Measurements from ENCODE around the gene ADARB2. TPM values are rescaled to one million over a fixed set of nuclear protein-coding genes. Genes with fewer than 3 reads are reported as not detected.
"Not testable (repeated sequence)": the region's sequence is repeated elsewhere in the genome, so short reads cannot be mapped to it uniquely, and the experiment has no call there.

Gene ADARB2
- polyA plus RNA-seq, 6 donors from 2014 or later, result 0.10 to 0.12 TPM; not detected in 4

DNA sequence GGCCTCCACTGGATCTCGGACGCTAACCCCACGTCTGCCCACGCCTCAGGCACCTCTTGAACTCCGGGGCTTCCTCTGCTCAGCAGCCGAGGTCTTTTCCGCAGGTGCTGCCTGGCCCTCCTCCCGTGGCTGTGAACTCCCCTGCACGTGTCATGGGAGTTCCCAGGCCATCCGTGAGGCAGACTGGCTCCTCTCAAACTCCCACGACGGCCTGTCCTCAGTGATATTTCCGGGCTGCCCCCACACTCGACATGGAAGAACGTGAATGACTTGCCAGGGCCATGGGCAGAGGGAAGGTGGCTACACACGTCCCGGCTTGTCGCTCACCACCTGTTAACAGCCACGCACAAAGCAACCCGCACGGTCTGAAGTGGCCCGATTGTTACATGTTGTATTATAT is 110.9 kb downstream of the ADARB2 start:
- Mint-ChIP-seq H3K4me3 (no peak overlapping the region), H3K36me3 (no peaks in the 10 kb centered on the region), H3K9me3 (peaks cover 0 to 2% (median 0%) of the 10 kb centered on the region in 7 donors), H3K4me1 (peaks cover 4 to 7% (median 6%) of the 10 kb centered on the region in 3 donors), H3K27me3 (peaks cover 20 to 51% (median 34%) of the 10 kb centered on the region in 3 donors), H3K27ac (peak overlapping the region in 2 of 6 donors; percentile 66 to 81)
- ATAC-seq (ENCODE audit: low read depth in 2 of 2), result no peak
- no peak for DNase-seq

DNA sequence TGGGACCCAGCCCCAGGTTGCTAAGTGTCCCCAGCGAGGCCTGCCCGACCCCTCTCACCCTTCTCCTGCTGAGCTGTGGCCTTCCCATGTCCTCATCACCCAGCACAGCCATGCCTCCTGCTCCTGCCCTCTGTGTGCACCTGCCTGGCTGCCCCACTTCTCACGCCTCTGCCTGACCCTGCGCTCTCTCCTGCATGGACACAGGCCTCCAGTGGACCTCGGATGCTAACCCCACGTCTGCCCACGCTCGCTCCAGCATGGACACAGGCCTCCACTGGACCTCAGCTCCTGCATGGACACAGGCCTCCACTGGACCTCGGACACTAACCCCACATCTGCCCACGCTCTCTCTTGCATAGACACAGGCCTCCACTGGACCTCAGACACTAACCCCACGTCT is 111.6 kb downstream of the ADARB2 start:
- Mint-ChIP-seq H3K9me3 (peaks cover 0 to 1% (median 0%) of the 10 kb centered on the region in 7 donors), H3K27ac (no peak overlapping the region), H3K27me3 (peaks cover 16 to 44% (median 27%) of the 10 kb centered on the region in 3 donors), H3K4me3 (no peak overlapping the region), H3K36me3 (no peaks in the 10 kb centered on the region), H3K4me1 (peaks cover 4 to 7% (median 6%) of the 10 kb centered on the region in 3 donors)
- DNase-seq (no peak), ATAC-seq (ENCODE audit: low read depth in 2 of 2) (no peak)

DNA sequence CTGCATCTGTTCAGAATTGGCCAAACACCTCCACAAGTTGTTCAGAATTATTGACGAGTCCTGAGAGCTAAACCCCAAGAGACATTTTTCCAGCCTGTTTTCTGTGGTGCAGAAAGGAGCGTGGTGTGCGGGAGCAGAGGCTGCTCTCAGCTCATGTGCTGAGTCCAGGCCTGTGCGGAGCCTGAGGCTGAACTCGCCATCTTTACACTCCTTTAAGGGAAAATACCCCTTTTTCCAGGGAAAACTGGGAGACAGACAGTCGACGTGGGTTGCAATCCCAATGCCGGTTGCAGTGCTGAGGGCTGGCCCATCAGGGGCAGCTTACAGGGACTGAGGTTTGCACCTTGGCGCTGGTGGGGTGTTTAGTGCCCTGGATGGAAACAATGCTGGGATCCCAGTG is 112.2 kb downstream of the ADARB2 start:
- DNase-seq (no peak), ATAC-seq (ENCODE audit: low read depth in 2 of 2) (no peak)
- H3K4me3 Mint-ChIP-seq, result no peak overlapping the region
- peaks cover 4 to 7% (median 6%) of the 10 kb centered on the region in 3 donors for H3K4me1 Mint-ChIP-seq
- H3K27ac Mint-ChIP-seq, result no peak overlapping the region
- H3K27me3 Mint-ChIP-seq, result peaks cover 11 to 38% (median 23%) of the 10 kb centered on the region in 3 donors
- no peaks in the 10 kb centered on the region for H3K36me3 Mint-ChIP-seq
- H3K9me3 Mint-ChIP-seq, result peaks cover 0 to 1% (median 0%) of the 10 kb centered on the region in 7 donors

DNA sequence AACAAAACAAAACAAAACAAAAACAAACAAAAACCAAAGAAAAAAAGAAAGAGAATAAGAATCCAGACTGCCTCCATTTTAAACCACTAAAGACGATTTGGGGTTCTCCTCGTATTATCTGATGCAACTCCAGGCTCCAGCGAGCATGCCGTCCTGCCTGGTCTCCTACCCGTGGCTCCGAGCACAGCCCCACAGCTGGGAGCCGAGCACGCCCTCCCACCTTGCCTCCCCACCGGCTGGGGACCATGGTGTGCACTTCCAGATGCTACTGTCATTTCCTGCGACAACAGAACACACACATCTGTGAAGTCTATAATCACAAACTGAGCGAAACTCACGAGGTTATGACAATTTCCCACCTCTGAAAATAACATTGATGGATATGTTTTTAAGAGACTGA is 113.1 kb downstream of the ADARB2 start:
- Mint-ChIP-seq H3K27ac (no peak overlapping the region), H3K4me3 (no peak overlapping the region), H3K9me3 (peaks cover 0 to 4% (median 0%) of the 10 kb centered on the region in 7 donors), H3K36me3 (no peaks in the 10 kb centered on the region), H3K27me3 (peaks cover 5 to 30% (median 16%) of the 10 kb centered on the region in 3 donors), H3K4me1 (peaks cover 0 to 1% (median 0%) of the 10 kb centered on the region in 3 donors)
- ATAC-seq (ENCODE audit: low read depth in 2 of 2), result no peak
- DNase-seq, result no peak

DNA sequence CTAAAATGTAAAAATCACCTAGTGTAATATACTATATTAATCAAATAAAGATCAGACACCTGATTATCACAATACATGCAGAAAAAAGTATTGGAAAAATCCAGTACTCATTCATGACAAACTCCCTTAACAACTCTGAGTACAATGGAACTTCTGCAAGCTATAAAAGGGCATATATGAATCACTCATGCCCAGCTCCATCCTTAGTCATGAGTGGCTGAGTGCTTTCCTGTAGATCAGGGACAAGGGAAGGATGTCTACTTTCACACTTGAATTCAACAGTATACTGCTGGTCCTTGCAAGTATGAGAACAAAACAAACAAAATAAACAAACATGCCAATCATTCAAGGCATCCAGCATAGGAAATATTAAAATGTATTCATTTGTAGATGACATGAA is 116.5 kb downstream of the ADARB2 start:
- ATAC-seq (ENCODE audit: low read depth in 2 of 2), result no peak
- peaks cover 4 to 9% (median 8%) of the 10 kb centered on the region in 3 donors for H3K4me1 Mint-ChIP-seq

DNA sequence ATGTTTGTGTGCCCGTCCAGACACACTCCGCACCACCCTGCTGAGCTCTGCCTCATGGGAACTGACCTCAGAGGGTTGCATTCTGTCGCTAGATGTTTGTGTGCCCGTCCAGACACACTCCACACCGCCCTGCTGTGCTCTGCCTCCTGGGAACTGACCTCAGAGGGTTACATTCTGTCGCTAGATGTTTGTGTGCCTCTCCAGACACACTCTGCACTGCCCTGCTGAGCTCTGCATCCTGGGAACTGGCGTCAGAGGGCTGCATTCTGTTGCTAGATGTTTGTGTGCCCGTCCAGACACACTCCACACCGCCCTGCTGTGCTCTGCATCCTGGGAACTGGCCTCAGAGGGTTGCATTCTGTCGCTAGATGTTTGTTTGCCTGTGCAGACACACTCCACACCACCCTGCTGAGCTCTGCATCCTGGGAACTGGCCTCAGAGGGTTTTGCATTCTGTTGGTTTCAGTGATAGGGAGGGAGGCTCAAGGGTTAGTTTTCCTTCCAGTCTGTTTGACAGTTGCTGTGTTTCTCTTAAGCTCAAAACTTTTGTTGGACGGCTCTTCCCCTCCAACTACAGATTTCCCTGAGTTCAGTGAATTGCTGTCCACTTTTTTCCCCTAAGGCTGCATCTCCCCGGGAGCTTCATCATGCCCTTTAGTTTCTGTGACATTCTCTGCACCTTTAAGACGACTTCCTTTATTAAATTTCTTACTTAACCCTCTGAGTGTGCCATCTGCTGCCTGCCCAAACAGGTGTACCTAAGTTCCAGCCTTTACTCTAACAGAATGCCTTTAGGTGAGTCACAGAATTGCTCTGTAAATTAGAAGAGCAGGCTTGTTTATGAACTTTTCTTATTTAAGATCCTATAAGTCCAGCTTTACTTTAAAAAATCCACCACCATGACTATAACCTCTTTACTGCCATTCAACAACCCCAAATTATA is 119.7 kb downstream of the ADARB2 start:
- not testable (repeated sequence) for H3K36me3 Mint-ChIP-seq; DNase-seq; H3K4me1 Mint-ChIP-seq; ATAC-seq (ENCODE audit: low read depth in 2 of 2); H3K27ac Mint-ChIP-seq
- peaks cover 0 to 15% (median 6%) of the 10 kb centered on the region in 7 donors for H3K9me3 Mint-ChIP-seq
- H3K27me3 Mint-ChIP-seq, result peaks cover 2 to 30% (median 11%) of the 10 kb centered on the region in 3 donors
- H3K4me3 Mint-ChIP-seq, result peak overlapping the region in 2 of 8 donors; percentile 7 to 22

More for the DNA sequence above, 116.5 kb downstream of the ADARB2 start:
- Mint-ChIP-seq H3K27ac (no peak overlapping the region), H3K36me3 (peaks cover 0 to 8% of the 10 kb centered on the region in 2 donors), H3K4me3 (no peak overlapping the region), H3K27me3 (peaks cover 0 to 37% (median 5%) of the 10 kb centered on the region in 3 donors), H3K9me3 (peaks cover 0 to 15% (median 6%) of the 10 kb centered on the region in 7 donors)
- DNase-seq, result no peak

DNA sequence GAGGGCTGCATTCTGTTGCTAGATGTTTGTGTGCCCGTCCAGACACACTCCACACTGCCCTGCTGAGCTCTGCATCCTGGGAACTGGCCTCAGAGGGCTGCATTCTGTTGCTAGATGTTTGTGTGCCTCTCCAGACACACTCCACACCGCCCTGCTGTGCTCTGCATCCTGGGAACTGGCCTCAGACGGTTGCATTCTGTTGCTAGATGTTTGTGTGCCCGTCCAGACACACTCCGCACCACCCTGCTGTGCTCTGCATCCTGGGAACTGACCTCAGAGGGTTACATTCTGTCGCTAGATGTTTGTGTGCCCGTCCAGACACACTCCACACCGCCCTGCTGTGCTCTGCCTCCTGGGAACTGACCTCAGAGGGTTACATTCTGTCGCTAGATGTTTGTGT is 120.6 kb downstream of the ADARB2 start:
- Mint-ChIP-seq H3K9me3 (peaks cover 0 to 15% (median 6%) of the 10 kb centered on the region in 7 donors), H3K27me3 (peaks cover 7 to 32% (median 17%) of the 10 kb centered on the region in 3 donors), H3K27ac (peak overlapping the region in 1 of 6 donors; percentile 54)
- not testable (repeated sequence) for H3K36me3 Mint-ChIP-seq; H3K4me3 Mint-ChIP-seq; ATAC-seq (ENCODE audit: low read depth in 2 of 2); DNase-seq; H3K4me1 Mint-ChIP-seq

DNA sequence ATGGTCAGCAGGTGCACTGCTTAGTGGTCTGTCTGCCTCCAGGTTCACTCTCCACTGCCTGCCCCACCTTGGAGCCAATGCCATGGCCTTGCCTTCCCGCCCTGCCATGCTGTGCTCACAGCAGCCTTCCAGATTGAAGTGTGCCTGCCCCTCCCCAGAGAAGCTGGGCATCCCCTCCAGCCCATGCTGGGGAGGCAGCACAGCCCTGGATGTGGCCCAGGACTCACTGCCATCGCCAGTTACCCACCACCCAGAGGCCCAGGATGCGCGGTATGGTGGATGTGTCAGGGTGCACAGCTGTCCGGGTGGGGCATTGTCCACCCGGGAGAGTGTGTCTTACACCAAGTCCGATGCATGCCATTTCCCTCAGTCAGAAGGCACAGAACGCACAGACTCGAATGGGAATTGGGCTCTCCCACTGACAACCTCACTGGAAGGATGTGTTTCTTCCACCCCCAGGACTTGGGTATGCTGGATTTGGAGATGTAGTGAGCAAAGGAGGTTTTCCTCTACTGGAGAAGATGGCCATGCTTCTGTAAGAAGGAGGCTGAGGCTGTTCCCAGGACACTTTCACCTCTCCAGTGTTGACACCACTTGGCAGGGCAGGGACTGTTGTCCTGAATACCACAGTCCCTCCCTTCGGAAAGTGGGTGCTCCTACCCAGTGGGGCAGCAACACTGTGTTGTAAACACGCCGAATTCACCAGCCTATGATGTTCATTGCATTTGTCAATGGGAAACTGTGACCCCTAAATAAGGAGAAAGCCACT is 122.0 kb downstream of the ADARB2 start:
- peaks cover 0 to 15% (median 6%) of the 10 kb centered on the region in 7 donors for H3K9me3 Mint-ChIP-seq
- H3K27ac Mint-ChIP-seq, result no peak overlapping the region
- DNase-seq (no peak), ATAC-seq (ENCODE audit: low read depth in 2 of 2) (no peak)
- H3K4me3 Mint-ChIP-seq, result no peak overlapping the region
- peaks cover 4 to 9% (median 8%) of the 10 kb centered on the region in 3 donors for H3K4me1 Mint-ChIP-seq
- peaks cover 0 to 8% of the 10 kb centered on the region in 2 donors for H3K36me3 Mint-ChIP-seq
- peaks cover 21 to 46% (median 30%) of the 10 kb centered on the region in 3 donors for H3K27me3 Mint-ChIP-seq

DNA sequence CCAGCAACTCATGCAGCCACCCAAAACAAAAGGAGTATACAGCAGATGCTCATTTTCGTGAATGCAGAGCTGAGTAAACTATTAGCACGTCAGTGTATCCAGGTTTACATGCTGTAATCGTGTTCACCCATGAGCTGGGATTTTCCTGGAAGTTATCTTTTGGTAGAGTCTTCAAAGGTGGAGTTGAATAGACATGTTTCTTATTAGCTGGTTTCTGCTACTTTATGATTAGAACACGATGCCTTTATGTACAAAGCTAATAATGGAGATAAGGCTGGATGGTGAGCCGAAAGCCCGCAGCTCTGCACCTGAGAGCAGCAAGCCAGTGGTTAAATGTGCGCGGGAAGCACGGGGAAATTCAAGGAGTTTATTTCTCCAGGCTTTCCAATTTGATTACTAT is 123.8 kb downstream of the ADARB2 start:
- no peak for DNase-seq
- Mint-ChIP-seq H3K4me1 (peaks cover 12 to 21% (median 19%) of the 10 kb centered on the region in 3 donors), H3K27me3 (peaks cover 36 to 59% (median 44%) of the 10 kb centered on the region in 3 donors), H3K27ac (no peak overlapping the region), H3K9me3 (peaks cover 0 to 7% (median 0%) of the 10 kb centered on the region in 7 donors), H3K36me3 (peaks cover 0 to 1% of the 10 kb centered on the region in 2 donors), H3K4me3 (no peak overlapping the region)
- no peak for ATAC-seq (ENCODE audit: low read depth in 2 of 2)

DNA sequence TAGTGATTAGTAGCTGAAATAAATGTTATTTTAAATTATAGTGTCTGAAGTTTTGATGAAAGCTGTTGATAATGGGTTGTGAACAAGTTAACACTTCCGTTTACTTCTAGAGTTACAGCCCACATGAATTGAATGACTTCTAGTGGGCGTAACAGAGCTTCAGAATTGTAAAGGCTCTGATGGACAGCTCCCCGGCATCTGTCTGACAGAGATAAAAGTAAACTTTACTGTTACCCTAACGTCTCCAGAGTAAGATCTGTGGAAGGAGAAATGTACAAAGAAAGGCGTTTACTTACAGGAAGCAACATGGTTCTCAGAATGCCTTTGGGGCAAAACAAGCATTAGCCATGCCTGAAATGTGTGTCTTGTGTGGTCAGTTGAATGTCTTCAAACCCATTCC is 124.4 kb downstream of the ADARB2 start:
- peaks cover 0 to 1% (median 0%) of the 10 kb centered on the region in 7 donors for H3K9me3 Mint-ChIP-seq
- H3K27me3 Mint-ChIP-seq, result peaks cover 42 to 62% (median 47%) of the 10 kb centered on the region in 3 donors
- H3K36me3 Mint-ChIP-seq, result no peaks in the 10 kb centered on the region
- peaks cover 17 to 24% (median 22%) of the 10 kb centered on the region in 3 donors for H3K4me1 Mint-ChIP-seq
- no peak overlapping the region for H3K4me3 Mint-ChIP-seq
- no peak overlapping the region for H3K27ac Mint-ChIP-seq
- no peak for DNase-seq
- ATAC-seq (ENCODE audit: low read depth in 2 of 2), result no peak

DNA sequence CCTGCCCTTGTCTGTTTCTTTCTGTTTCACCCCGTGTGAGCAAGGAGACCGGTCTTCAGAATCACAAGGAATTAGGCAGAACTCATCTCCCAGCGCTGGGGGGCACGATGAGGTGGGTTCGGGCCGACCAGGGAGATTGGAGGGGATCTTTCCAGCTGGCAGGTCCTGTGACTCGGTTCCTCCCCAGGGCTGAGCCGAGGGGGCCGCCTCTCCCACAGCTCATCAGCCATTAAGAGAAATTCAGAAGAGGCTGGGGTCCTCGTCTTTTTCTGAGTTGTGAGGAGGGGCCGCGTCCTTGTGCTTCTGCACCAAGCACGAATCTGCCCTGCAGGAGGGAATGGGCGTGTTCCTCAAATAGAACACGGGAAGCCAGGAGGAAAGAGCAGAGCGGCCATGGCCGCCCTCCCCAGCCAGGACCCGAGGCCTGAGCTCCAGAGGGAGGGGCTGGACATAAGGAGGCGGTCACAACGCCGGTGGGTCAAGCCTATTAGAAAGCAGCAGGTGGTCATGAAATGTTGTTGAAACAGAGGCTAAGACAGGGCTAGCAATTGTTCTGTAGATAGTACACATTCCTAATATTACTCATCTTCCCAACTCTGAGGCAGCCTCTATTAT is 125.3 kb downstream of the ADARB2 start:
- H3K4me1 Mint-ChIP-seq, result peaks cover 17 to 20% (median 17%) of the 10 kb centered on the region in 3 donors
- no peak for ATAC-seq (ENCODE audit: low read depth in 2 of 2)
- H3K9me3 Mint-ChIP-seq, result no peaks in the 10 kb centered on the region
- H3K27me3 Mint-ChIP-seq, result peaks cover 46 to 64% (median 50%) of the 10 kb centered on the region in 3 donors
- H3K27ac Mint-ChIP-seq, result no peak overlapping the region
- no peak for DNase-seq
- no peaks in the 10 kb centered on the region for H3K36me3 Mint-ChIP-seq
- no peak overlapping the region for H3K4me3 Mint-ChIP-seq

DNA sequence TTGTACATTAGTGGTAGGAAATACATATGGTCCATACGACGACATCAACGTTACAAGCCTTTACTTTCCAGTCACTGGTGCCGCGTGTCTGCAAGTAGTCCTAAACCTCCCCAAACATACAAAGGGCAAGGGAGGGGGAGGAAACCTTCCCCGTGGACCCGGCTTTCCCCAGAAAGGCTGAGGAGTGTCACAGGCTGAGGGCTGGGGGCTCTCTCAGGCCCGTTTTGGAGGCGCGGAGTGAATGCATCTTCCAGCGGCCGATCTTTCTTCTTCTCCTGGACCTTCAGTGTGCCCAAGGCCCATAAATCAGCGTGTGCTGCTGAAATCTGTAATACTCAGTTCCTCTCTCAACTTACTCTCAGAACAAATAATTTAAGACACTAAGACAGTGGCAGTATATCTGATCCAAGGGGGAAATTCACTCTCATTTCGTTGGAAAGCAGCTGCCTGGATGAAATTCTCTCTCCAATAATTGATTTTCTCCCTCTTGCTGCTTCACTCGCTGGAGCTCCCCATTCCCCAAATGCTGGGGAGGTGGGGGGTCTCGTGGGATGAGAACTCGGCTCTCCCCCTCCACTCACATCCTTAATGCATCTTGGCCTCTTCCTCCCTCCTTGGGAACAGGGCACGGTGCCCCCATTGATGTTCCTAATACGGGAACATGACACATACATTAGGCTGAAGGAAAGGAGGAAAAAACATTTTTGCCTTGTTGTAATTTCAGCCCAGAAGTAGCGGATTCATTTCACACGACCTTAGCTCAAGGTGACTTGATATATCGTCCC is 126.1 kb downstream of the ADARB2 start:
- H3K36me3 Mint-ChIP-seq, result no peaks in the 10 kb centered on the region
- H3K9me3 Mint-ChIP-seq, result no peaks in the 10 kb centered on the region
- no peak for ATAC-seq (ENCODE audit: low read depth in 2 of 2)
- peak overlapping the region in 1 of 6 donors; percentile 62 for H3K27ac Mint-ChIP-seq
- H3K27me3 Mint-ChIP-seq, result peaks cover 50 to 57% (median 54%) of the 10 kb centered on the region in 3 donors
- DNase-seq, result no peak
- peaks cover 13 to 20% (median 17%) of the 10 kb centered on the region in 3 donors for H3K4me1 Mint-ChIP-seq
- H3K4me3 Mint-ChIP-seq, result no peak overlapping the region
